ENCODE data around the gene KCNMA1. TPM values are rescaled to one million over a fixed set of nuclear protein-coding genes. Genes with fewer than 3 reads are reported as not detected.

Gene KCNMA1
- total RNA-seq, 1 donor from 2014 or later = 2.5 TPM

- ATAC-seq (no peak), DNase-seq (no peak)
- intact Hi-C loops (cut with micrococcal nuclease) = no loop called here
Observed at GRCh38 chr10:77318739-77319138, 318.9 kb downstream of the KCNMA1 start.

GRCh38 chr10:77317221-77317620, 320.4 kb downstream of the KCNMA1 start:
- ATAC-seq (no peak), DNase-seq (no peak)
- intact Hi-C loops (cut with micrococcal nuclease) = no loop called here

GRCh38 chr10:77315496-77316129, 322.0 kb downstream of the KCNMA1 start:
- intact Hi-C loops (cut with micrococcal nuclease) = no loop called here
- DNase-seq = no peak
- ATAC-seq = no peak

- intact Hi-C loops (cut with micrococcal nuclease) = no loop called here
- ATAC-seq (no peak), DNase-seq (no peak)
Observed at GRCh38 chr10:77313066-77313750, 324.4 kb downstream of the KCNMA1 start.

GRCh38 chr10:77311186-77311585, 326.4 kb downstream of the KCNMA1 start:
- ATAC-seq (no peak), DNase-seq (no peak)
- intact Hi-C loops (cut with micrococcal nuclease) = no loop called here

GRCh38 chr10:77310288-77310840, 327.2 kb downstream of the KCNMA1 start:
- ATAC-seq = no peak
- intact Hi-C loops (cut with micrococcal nuclease) = no loop called here

GRCh38 chr10:77309509-77309908, 328.1 kb downstream of the KCNMA1 start:
- ATAC-seq (no peak), DNase-seq (no peak)
- intact Hi-C loops (cut with micrococcal nuclease) = no loop called here

More at GRCh38 chr10:77310288-77310840, 327.2 kb downstream of the KCNMA1 start:
- no peak for DNase-seq

GRCh38 chr10:77309092-77309491, 328.5 kb downstream of the KCNMA1 start:
- no peak for ATAC-seq
- intact Hi-C loops (cut with micrococcal nuclease) = no loop called here
- DNase-seq = no peak

- DNase-seq (no peak), ATAC-seq (no peak)
- intact Hi-C loops (cut with micrococcal nuclease) = no loop called here
Observed at GRCh38 chr10:77308084-77308732, 329.4 kb downstream of the KCNMA1 start.

GRCh38 chr10:77306666-77307065, 330.9 kb downstream of the KCNMA1 start:
- no peak for DNase-seq
- no peak for ATAC-seq
- intact Hi-C loops (cut with micrococcal nuclease) = no loop called here

GRCh38 chr10:77305650-77306632, 331.7 kb downstream of the KCNMA1 start:
- ATAC-seq (no peak), DNase-seq (no peak)
- intact Hi-C loops (cut with micrococcal nuclease) = no loop called here

- ATAC-seq = no peak
- intact Hi-C loops (cut with micrococcal nuclease) = no loop called here
Observed at GRCh38 chr10:77304192-77304591, 333.4 kb downstream of the KCNMA1 start.

GRCh38 chr10:77301305-77301730, 336.3 kb downstream of the KCNMA1 start:
- DNase-seq = no peak
- no peak for ATAC-seq
- intact Hi-C loops (cut with micrococcal nuclease) = no loop called here

More at GRCh38 chr10:77304192-77304591, 333.4 kb downstream of the KCNMA1 start:
- no peak for DNase-seq

GRCh38 chr10:77300682-77301302, 336.8 kb downstream of the KCNMA1 start:
- DNase-seq = no peak

GRCh38 chr10:77299320-77299719, 338.3 kb downstream of the KCNMA1 start:
- intact Hi-C loops (cut with micrococcal nuclease) = no loop called here
- DNase-seq (peak; percentile 45), ATAC-seq (no peak)

More at GRCh38 chr10:77300682-77301302, 336.8 kb downstream of the KCNMA1 start:
- intact Hi-C loops (cut with micrococcal nuclease) = no loop called here
- ATAC-seq = no peak

- DNase-seq = no peak
- ATAC-seq = no peak
- intact Hi-C loops (cut with micrococcal nuclease) = no loop called here
Observed at GRCh38 chr10:77297393-77297739, 340.2 kb downstream of the KCNMA1 start.

- ATAC-seq (no peak), DNase-seq (no peak)
- intact Hi-C loops (cut with micrococcal nuclease) = no loop called here
Observed at GRCh38 chr10:77296534-77297392, 340.8 kb downstream of the KCNMA1 start.

GRCh38 chr10:77293773-77294172, 343.8 kb downstream of the KCNMA1 start:
- intact Hi-C loops (cut with micrococcal nuclease) = no loop called here
- DNase-seq (no peak), ATAC-seq (no peak)
